ENCODE measurements around the gene NAA50.

DNA sequence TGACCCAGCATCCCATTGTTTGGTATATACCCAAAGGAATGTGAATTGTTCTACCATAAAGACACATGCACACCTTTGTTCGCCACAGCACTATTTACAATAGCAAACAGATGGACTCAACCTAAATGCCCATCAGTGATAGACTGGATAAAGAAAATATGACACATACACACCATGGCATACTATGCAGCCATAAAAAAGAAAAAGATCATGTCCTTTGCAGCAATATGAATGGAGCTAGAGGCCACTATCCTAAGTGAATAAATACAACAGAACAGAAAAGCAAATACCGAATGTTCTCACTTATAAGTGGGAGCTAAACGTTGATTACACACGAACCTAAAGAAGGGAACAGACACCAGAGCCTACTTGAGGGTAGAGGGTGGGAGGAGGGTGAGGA is 38.2 kb downstream of the NAA50 start:
- TF ChIP-seq, protein P1, sequence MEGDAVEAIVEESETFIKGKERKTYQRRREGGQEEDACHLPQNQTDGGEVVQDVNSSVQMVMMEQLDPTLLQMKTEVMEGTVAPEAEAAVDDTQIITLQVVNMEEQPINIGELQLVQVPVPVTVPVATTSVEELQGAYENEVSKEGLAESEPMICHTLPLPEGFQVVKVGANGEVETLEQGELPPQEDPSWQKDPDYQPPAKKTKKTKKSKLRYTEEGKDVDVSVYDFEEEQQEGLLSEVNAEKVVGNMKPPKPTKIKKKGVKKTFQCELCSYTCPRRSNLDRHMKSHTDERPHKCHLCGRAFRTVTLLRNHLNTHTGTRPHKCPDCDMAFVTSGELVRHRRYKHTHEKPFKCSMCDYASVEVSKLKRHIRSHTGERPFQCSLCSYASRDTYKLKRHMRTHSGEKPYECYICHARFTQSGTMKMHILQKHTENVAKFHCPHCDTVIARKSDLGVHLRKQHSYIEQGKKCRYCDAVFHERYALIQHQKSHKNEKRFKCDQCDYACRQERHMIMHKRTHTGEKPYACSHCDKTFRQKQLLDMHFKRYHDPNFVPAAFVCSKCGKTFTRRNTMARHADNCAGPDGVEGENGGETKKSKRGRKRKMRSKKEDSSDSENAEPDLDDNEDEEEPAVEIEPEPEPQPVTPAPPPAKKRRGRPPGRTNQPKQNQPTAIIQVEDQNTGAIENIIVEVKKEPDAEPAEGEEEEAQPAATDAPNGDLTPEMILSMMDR (conservative IDR thresholded peaks at IDR 0.05; ENCODE audit: low read depth in 2 of 2): no peak
- TF ChIP-seq, protein P2, sequence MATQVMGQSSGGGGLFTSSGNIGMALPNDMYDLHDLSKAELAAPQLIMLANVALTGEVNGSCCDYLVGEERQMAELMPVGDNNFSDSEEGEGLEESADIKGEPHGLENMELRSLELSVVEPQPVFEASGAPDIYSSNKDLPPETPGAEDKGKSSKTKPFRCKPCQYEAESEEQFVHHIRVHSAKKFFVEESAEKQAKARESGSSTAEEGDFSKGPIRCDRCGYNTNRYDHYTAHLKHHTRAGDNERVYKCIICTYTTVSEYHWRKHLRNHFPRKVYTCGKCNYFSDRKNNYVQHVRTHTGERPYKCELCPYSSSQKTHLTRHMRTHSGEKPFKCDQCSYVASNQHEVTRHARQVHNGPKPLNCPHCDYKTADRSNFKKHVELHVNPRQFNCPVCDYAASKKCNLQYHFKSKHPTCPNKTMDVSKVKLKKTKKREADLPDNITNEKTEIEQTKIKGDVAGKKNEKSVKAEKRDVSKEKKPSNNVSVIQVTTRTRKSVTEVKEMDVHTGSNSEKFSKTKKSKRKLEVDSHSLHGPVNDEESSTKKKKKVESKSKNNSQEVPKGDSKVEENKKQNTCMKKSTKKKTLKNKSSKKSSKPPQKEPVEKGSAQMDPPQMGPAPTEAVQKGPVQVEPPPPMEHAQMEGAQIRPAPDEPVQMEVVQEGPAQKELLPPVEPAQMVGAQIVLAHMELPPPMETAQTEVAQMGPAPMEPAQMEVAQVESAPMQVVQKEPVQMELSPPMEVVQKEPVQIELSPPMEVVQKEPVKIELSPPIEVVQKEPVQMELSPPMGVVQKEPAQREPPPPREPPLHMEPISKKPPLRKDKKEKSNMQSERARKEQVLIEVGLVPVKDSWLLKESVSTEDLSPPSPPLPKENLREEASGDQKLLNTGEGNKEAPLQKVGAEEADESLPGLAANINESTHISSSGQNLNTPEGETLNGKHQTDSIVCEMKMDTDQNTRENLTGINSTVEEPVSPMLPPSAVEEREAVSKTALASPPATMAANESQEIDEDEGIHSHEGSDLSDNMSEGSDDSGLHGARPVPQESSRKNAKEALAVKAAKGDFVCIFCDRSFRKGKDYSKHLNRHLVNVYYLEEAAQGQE (IDR thresholded peaks at IDR 0.05; ENCODE audit: unreplicated experiment): no peak

Measured in GM23338 (cell line).